HG03064 (cell line): ENCODE data around the gene CEBPG.

ENCODE experiments used
- ATAC-seq: cut with Tn5 transposase; IDR thresholded peaks from one replicate; pipeline ENCODE4 v1.9.1; 2021; ENCODE audit warnings: low read depth; ENCODE audit not compliant: unreplicated experiment

The CEBPG gene

GRCh38 chr19:33373453-33374235 is at the start of gene CEBPG:
TSS of gene CEBPG (plus strand) at chr19:33373709. CDS start at chr19:33379240, 5,531 bp downstream.
- ATAC-seq, result peak; percentile 84

- ATAC-seq, result no peak
Measured at GRCh38 chr19:33324628-33325027, 48.9 kb upstream of the CEBPG start.

- no peak for ATAC-seq
Measured at GRCh38 chr19:33325920-33326319, 47.6 kb upstream of the CEBPG start.

- no peak for ATAC-seq
Measured at GRCh38 chr19:33329060-33329459, 44.4 kb upstream of the CEBPG start.

- no peak for ATAC-seq
Measured at GRCh38 chr19:33329736-33330135, 43.8 kb upstream of the CEBPG start.

GRCh38 chr19:33332248-33332647 is 41.3 kb upstream of the CEBPG start:
- no peak for ATAC-seq

- no peak for ATAC-seq
Measured at GRCh38 chr19:33333151-33333550, 40.4 kb upstream of the CEBPG start.

- ATAC-seq, result no peak
Measured at GRCh38 chr19:33333642-33334041, 39.9 kb upstream of the CEBPG start.

GRCh38 chr19:33334271-33334670 is 39.2 kb upstream of the CEBPG start:
- ATAC-seq, result no peak

GRCh38 chr19:33335446-33335845 is 38.1 kb upstream of the CEBPG start:
- ATAC-seq, result no peak

GRCh38 chr19:33339016-33339984 is 34.2 kb upstream of the CEBPG start:
- no peak for ATAC-seq

GRCh38 chr19:33340991-33341390 is 32.5 kb upstream of the CEBPG start:
- ATAC-seq, result no peak

GRCh38 chr19:33343301-33343700 is 30.2 kb upstream of the CEBPG start:
- ATAC-seq, result no peak

- no peak for ATAC-seq
Measured at GRCh38 chr19:33343859-33344572, 29.5 kb upstream of the CEBPG start.

GRCh38 chr19:33344573-33344925 is 29.0 kb upstream of the CEBPG start:
- no peak for ATAC-seq

- ATAC-seq, result no peak
Measured at GRCh38 chr19:33345163-33345562, 28.3 kb upstream of the CEBPG start.

- no peak for ATAC-seq
Measured at GRCh38 chr19:33346665-33347064, 26.8 kb upstream of the CEBPG start.

GRCh38 chr19:33347300-33347699 is 26.2 kb upstream of the CEBPG start:
- no peak for ATAC-seq

- no peak for ATAC-seq
Measured at GRCh38 chr19:33348301-33349010, 25.1 kb upstream of the CEBPG start.
